ENCODE data around the gene HAS3.

The HAS3 gene

GRCh38 chr16:69064764-69065313, 40.6 kb upstream of the HAS3 start:
- no peak overlapping the region for H3K4me3 ChIP-seq (ENCODE audit: low read depth, low read length)
- DNase-seq (ENCODE audit: low read depth) = peak; percentile 76
- TF ChIP-seq CTCF (conservative IDR thresholded peaks at IDR 0.05; ENCODE audit: low read depth, low read length) = no peak

GRCh38 chr16:69069504-69069903, 35.9 kb upstream of the HAS3 start:
- DNase-seq (ENCODE audit: low read depth) = no peak
- TF ChIP-seq CTCF (conservative IDR thresholded peaks at IDR 0.05; ENCODE audit: low read depth, low read length) = no peak

GRCh38 chr16:69071036-69071435, 34.4 kb upstream of the HAS3 start:
- H3K4me3 ChIP-seq (ENCODE audit: low read depth, low read length) = no peak overlapping the region
- no peak for TF ChIP-seq CTCF (conservative IDR thresholded peaks at IDR 0.05; ENCODE audit: low read depth, low read length)
- no peak for DNase-seq (ENCODE audit: low read depth)

More at GRCh38 chr16:69069504-69069903, 35.9 kb upstream of the HAS3 start:
- no peak overlapping the region for H3K4me3 ChIP-seq (ENCODE audit: low read depth, low read length)

DNA sequence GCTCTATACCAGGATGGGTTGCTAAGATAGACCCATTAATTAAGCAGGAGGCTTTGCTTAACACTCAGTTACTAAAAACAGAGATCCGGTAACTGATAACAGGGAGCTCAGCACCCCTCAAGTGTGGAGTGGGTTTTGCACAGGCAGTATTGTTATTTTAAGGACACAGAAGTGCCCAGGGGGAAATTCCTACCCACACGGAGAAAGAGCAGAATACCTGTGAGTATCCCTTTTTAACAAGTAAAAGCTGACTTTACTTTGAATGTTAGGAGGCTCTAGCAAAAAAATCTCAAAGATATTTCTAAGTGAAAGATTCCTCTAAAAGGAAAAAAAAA, 32.8 kb upstream of the HAS3 start:
- no peak for TF ChIP-seq CTCF (conservative IDR thresholded peaks at IDR 0.05; ENCODE audit: low read depth, low read length)
- no peak overlapping the region for H3K4me3 ChIP-seq (ENCODE audit: low read depth, low read length)
- DNase-seq (ENCODE audit: low read depth) = no peak

GRCh38 chr16:69073181-69073702, 32.2 kb upstream of the HAS3 start:
- peak; percentile 79 for DNase-seq (ENCODE audit: low read depth)
- no peak overlapping the region for H3K4me3 ChIP-seq (ENCODE audit: low read depth, low read length)
- no peak for TF ChIP-seq CTCF (conservative IDR thresholded peaks at IDR 0.05; ENCODE audit: low read depth, low read length)

- H3K4me3 ChIP-seq (ENCODE audit: low read depth, low read length) = no peak overlapping the region
- TF ChIP-seq CTCF (conservative IDR thresholded peaks at IDR 0.05; ENCODE audit: low read depth, low read length) = no peak
- DNase-seq (ENCODE audit: low read depth) = no peak
Measured at GRCh38 chr16:69077251-69077650, 28.2 kb upstream of the HAS3 start.

DNA sequence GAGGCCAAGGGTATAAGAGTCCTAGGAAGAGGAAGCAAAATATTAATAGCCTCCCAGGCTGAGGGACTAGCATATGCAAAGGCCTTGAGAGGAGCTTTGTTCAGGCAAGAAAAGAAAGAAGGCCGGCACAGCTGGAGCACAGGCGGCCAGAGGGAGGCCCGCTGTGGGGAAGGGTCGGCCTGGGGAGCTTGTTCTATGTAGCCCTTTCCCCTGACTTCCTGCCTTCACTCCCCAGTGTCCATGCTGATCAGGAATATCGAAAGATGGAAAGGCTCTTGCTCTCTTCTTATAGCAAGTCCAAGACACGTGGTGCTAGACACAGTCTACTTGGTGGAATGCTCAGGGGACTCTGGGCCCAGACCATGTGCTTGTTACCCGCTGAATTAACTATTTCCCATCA, 27.4 kb upstream of the HAS3 start:
- H3K4me3 ChIP-seq (ENCODE audit: low read depth, low read length) = no peak overlapping the region
- DNase-seq (ENCODE audit: low read depth) = no peak
- no peak for TF ChIP-seq CTCF (conservative IDR thresholded peaks at IDR 0.05; ENCODE audit: low read depth, low read length)

All from choroid plexus epithelial cell (primary cell).